ENCODE results near the gene SLC52A3.

SLC52A3 gene

GRCh38 chr20:766906-767305 lies 1.4 kb downstream of the SLC52A3 start:
- DNase-seq (ENCODE audit: low spot score), result no peak

- DNase-seq (ENCODE audit: low spot score), result no peak
Measured at GRCh38 chr20:764255-764654, 4.0 kb downstream of the SLC52A3 start.

GRCh38 chr20:761418-762381 lies 6.6 kb downstream of the SLC52A3 start:
- DNase-seq (ENCODE audit: low spot score), result no peak

GRCh38 chr20:760751-761417 lies 7.4 kb downstream of the SLC52A3 start:
- peak; percentile 66 for DNase-seq (ENCODE audit: low spot score)

GRCh38 chr20:757506-757905 lies 10.8 kb downstream of the SLC52A3 start:
- no peak for DNase-seq (ENCODE audit: low spot score)

- no peak for DNase-seq (ENCODE audit: low spot score)
Measured at GRCh38 chr20:755941-756340, 12.4 kb downstream of the SLC52A3 start.

GRCh38 chr20:754904-755303 lies 13.4 kb downstream of the SLC52A3 start:
- DNase-seq (ENCODE audit: low spot score), result no peak

- no peak for DNase-seq (ENCODE audit: low spot score)
Measured at GRCh38 chr20:753897-754635, 14.2 kb downstream of the SLC52A3 start.

- no peak for DNase-seq (ENCODE audit: low spot score)
Measured at GRCh38 chr20:753136-753535, 15.2 kb downstream of the SLC52A3 start.

- no peak for DNase-seq (ENCODE audit: low spot score)
Measured at GRCh38 chr20:752291-752690, 16.0 kb downstream of the SLC52A3 start.

- no peak for DNase-seq (ENCODE audit: low spot score)
Measured at GRCh38 chr20:751761-752160, 16.5 kb downstream of the SLC52A3 start.

- DNase-seq (ENCODE audit: low spot score), result no peak
Measured at GRCh38 chr20:750801-751200, 17.5 kb downstream of the SLC52A3 start.

- DNase-seq (ENCODE audit: low spot score), result no peak
Measured at GRCh38 chr20:745683-746301, 22.5 kb downstream of the SLC52A3 start.

GRCh38 chr20:742156-742555 lies 26.1 kb downstream of the SLC52A3 start:
- DNase-seq (ENCODE audit: low spot score), result no peak

- DNase-seq (ENCODE audit: low spot score), result no peak
Measured at GRCh38 chr20:741620-742019, 26.7 kb downstream of the SLC52A3 start.

GRCh38 chr20:740162-740561 lies 28.1 kb downstream of the SLC52A3 start:
- DNase-seq (ENCODE audit: low spot score), result no peak

- DNase-seq (ENCODE audit: low spot score), result no peak
Measured at GRCh38 chr20:739736-740135, 28.6 kb downstream of the SLC52A3 start.

GRCh38 chr20:733861-734260 lies 34.4 kb downstream of the SLC52A3 start:
- no peak for DNase-seq (ENCODE audit: low spot score)

- no peak for DNase-seq (ENCODE audit: low spot score)
Measured at GRCh38 chr20:732727-733126, 35.6 kb downstream of the SLC52A3 start.

GRCh38 chr20:731891-732560 lies 36.3 kb downstream of the SLC52A3 start:
- no peak for DNase-seq (ENCODE audit: low spot score)

- no peak for DNase-seq (ENCODE audit: low spot score)
Measured at GRCh38 chr20:730005-730404, 38.3 kb downstream of the SLC52A3 start.

All from germinal center (tissue), 1 donor.